ENCODE results near the gene CUX1. TPM values are rescaled to one million over a fixed set of nuclear protein-coding genes. Genes with fewer than 3 reads are reported as not detected.

Gene CUX1
- total RNA-seq, 1 experiment from 2014 or later, result 64.3 TPM

- no peak for TF ChIP-seq ZNF281 (CRISPR knock-in tag; IDR thresholded peaks at IDR 0.05)
- TF ChIP-seq MLX (CRISPR knock-in tag; IDR thresholded peaks at IDR 0.05), result no peak
- no peak for TF ChIP-seq TCF7 (CRISPR knock-in tag; IDR thresholded peaks at IDR 0.05; ENCODE audit: low read depth)
Measured at GRCh38 chr7:101898106-101898505, 80.7 kb downstream of the CUX1 start (continued).

GRCh38 chr7:101899616-101900015 is 82.2 kb downstream of the CUX1 start:
- CTCF ChIA-PET, result interaction anchor here (1.2 to 1.6 kb wide), 3 partner anchors 14 to 297 kb away, joined by 3 to 5 read pairs (median 4); no protein-coding TSS in a partner anchor
- Mint-ChIP-seq H3K36me3 (no peaks in the 10 kb centered on the region), H3K27ac (peak overlapping the region; percentile 67), H3K9me3 (no peaks in the 10 kb centered on the region), H3K4me1 (peaks cover 68% of the 10 kb centered on the region), H3K27me3 (ENCODE audit: low read depth) (no peaks in the 10 kb centered on the region), H3K4me3 (no peak overlapping the region)
- ATAC-seq (no peak), DNase-seq (ENCODE audit: low spot score) (no peak)
- TF ChIP-seq EMX1 (CRISPR knock-in tag; IDR thresholded peaks at IDR 0.05), result no peak
- no peak for TF ChIP-seq KAT7 (CRISPR knock-in tag; IDR thresholded peaks at IDR 0.05; ENCODE audit: borderline replicate concordance)
- no peak for TF ChIP-seq NR1H2 (CRISPR knock-in tag; IDR thresholded peaks at IDR 0.05)
- POLR2A ChIA-PET, result interaction anchor here (1.2 kb wide), 1 partner anchor 21 kb away, joined by 3 read pairs; no protein-coding TSS in a partner anchor

GRCh38 chr7:101900103-101900502 is 82.7 kb downstream of the CUX1 start:
- POLR2A ChIA-PET, result interaction anchor here (0.8 to 1.2 kb wide), 2 partner anchors 21 to 30 kb away, joined by 3 to 4 read pairs; no protein-coding TSS in a partner anchor
- Mint-ChIP-seq H3K4me1 (peaks cover 65% of the 10 kb centered on the region), H3K36me3 (no peaks in the 10 kb centered on the region), H3K4me3 (no peak overlapping the region), H3K9me3 (no peaks in the 10 kb centered on the region), H3K27ac (no peak overlapping the region), H3K27me3 (ENCODE audit: low read depth) (no peaks in the 10 kb centered on the region)
- DNase-seq (ENCODE audit: low spot score) (no peak), ATAC-seq (no peak)
- CTCF ChIA-PET, result interaction anchor here (0.6 to 1.6 kb wide), 4 partner anchors 15 to 298 kb away, joined by 3 to 5 read pairs (median 4); no protein-coding TSS in a partner anchor
- no peak for TF ChIP-seq ATF6 (CRISPR knock-in tag; IDR thresholded peaks at IDR 0.05)

GRCh38 chr7:101901661-101902491 is 84.5 kb downstream of the CUX1 start:
- Mint-ChIP-seq H3K27ac (peak overlapping the region; percentile 53; the same call in 1 of the 2 replicates), H3K4me3 (no peak overlapping the region), H3K36me3 (no peaks in the 10 kb centered on the region), H3K27me3 (ENCODE audit: low read depth) (no peaks in the 10 kb centered on the region), H3K4me1 (peaks cover 51% of the 10 kb centered on the region), H3K9me3 (no peaks in the 10 kb centered on the region)
- ATAC-seq (no peak), DNase-seq (ENCODE audit: low spot score) (no peak)
- ChIA-PET POLR2A (interaction anchor here (0.6 kb wide), 1 partner anchor 1011 kb away, joined by 4 read pairs; no protein-coding TSS in a partner anchor), CTCF (no interaction called here)
- TF ChIP-seq CBFB (CRISPR knock-in tag; IDR thresholded peaks at IDR 0.05; ENCODE audit: low read depth) (no peak), IRF2 (CRISPR knock-in tag; IDR thresholded peaks at IDR 0.05; ENCODE audit: borderline replicate concordance, low read depth) (no peak), ZNF512 (CRISPR knock-in tag; IDR thresholded peaks at IDR 0.05; ENCODE audit: borderline replicate concordance) (no peak), PRRX2 (CRISPR knock-in tag; IDR thresholded peaks at IDR 0.05) (no peak), IRF1 (CRISPR knock-in tag; IDR thresholded peaks at IDR 0.05) (no peak), ZSCAN18 (CRISPR knock-in tag; IDR thresholded peaks at IDR 0.05) (no peak), ATF1 (CRISPR knock-in tag; IDR thresholded peaks at IDR 0.05) (no peak), MLX (CRISPR knock-in tag; IDR thresholded peaks at IDR 0.05) (no peak), RELA (CRISPR knock-in tag; IDR thresholded peaks at IDR 0.05; ENCODE audit: borderline replicate concordance) (no peak), TEAD4 (CRISPR knock-in tag; IDR thresholded peaks at IDR 0.05) (no peak)
